Chondrocyte (in vitro differentiated cells): Measurements from ENCODE around the gene KRT39. TPM values are rescaled to one million over a fixed set of nuclear protein-coding genes. Genes with fewer than 3 reads are reported as not detected.

Experiments used
- DNase-seq: peaks from one replicate; pipeline ENCODE4 v3.0.0; 2021; ENCODE audit warnings: mixed read lengths, low spot score
- H3K27ac Mint-ChIP-seq: one replicate; pipeline ENCODE4 v1.8.0; 2021; ENCODE audit warnings: mild to moderate bottlenecking, moderate library complexity, mixed read lengths; ENCODE audit not compliant: unreplicated experiment
- H3K27me3 Mint-ChIP-seq: 2 replicates; pipeline ENCODE4 v1.8.0; 2021; ENCODE audit warnings: low read depth, mixed read lengths
- H3K36me3 Mint-ChIP-seq: 2 replicates; pipeline ENCODE4 v1.8.0; 2021; ENCODE audit warnings: low read depth, mixed read lengths
- H3K4me1 Mint-ChIP-seq: 2 replicates; pipeline ENCODE4 v1.8.0; 2021; ENCODE audit warnings: low read depth, mild to moderate bottlenecking, mixed read lengths
- H3K4me3 Mint-ChIP-seq: one replicate; pipeline ENCODE4 v1.8.0; 2021; ENCODE audit warnings: mild to moderate bottlenecking, moderate library complexity, mixed read lengths; ENCODE audit not compliant: unreplicated experiment
- H3K9me3 Mint-ChIP-seq: 2 replicates; pipeline ENCODE4 v1.8.0; 2021; ENCODE audit warnings: low read depth, mixed read lengths
- total RNA-seq: library from RNA; stranded (reverse); gene quantifications from 3 replicates; pipeline ENCODE4 v1.2.1, GENCODE V29; 2021
- TF ChIP-seq, protein P1 (sequence below): fragments of 200-600 bp; sonication (generic); IDR thresholded peaks from 2 replicates; pipeline ENCODE4 v1.5.0; 2021; ENCODE audit warnings: antibody characterized with exemption, mild to moderate bottlenecking, moderate library complexity

KRT39 gene
- total RNA-seq, 1 donor from 2014 or later = not detected

DNA sequence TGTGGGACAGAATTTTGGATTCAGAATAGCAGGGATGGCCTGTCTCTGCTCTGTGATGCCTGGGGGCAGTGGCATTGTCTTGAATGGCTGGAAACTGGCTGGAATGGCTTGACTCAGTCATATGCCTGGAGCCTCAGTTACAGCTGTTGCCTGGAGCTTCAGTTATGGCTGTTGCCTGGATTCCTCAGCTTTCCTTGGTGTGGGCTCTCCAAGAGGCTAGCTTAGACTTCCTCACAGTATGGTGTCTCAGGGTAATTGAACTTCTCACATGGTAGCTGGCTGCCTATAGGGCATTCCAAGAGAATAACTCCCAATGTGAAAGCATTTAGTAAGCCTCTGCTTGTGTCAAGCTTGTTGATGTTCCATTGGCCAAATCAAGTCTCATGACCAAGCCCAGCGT lies 50.4 kb downstream of the KRT39 start:
- H3K27me3 Mint-ChIP-seq = no peaks in the 10 kb centered on the region
- H3K36me3 Mint-ChIP-seq = no peaks in the 10 kb centered on the region
- no peak for DNase-seq
- H3K4me1 Mint-ChIP-seq = peaks cover 26% of the 10 kb centered on the region
- H3K4me3 Mint-ChIP-seq = no peak overlapping the region
- TF ChIP-seq, protein P1, sequence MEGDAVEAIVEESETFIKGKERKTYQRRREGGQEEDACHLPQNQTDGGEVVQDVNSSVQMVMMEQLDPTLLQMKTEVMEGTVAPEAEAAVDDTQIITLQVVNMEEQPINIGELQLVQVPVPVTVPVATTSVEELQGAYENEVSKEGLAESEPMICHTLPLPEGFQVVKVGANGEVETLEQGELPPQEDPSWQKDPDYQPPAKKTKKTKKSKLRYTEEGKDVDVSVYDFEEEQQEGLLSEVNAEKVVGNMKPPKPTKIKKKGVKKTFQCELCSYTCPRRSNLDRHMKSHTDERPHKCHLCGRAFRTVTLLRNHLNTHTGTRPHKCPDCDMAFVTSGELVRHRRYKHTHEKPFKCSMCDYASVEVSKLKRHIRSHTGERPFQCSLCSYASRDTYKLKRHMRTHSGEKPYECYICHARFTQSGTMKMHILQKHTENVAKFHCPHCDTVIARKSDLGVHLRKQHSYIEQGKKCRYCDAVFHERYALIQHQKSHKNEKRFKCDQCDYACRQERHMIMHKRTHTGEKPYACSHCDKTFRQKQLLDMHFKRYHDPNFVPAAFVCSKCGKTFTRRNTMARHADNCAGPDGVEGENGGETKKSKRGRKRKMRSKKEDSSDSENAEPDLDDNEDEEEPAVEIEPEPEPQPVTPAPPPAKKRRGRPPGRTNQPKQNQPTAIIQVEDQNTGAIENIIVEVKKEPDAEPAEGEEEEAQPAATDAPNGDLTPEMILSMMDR = no peak
- H3K27ac Mint-ChIP-seq = no peak overlapping the region
- H3K9me3 Mint-ChIP-seq = no peaks in the 10 kb centered on the region

DNA sequence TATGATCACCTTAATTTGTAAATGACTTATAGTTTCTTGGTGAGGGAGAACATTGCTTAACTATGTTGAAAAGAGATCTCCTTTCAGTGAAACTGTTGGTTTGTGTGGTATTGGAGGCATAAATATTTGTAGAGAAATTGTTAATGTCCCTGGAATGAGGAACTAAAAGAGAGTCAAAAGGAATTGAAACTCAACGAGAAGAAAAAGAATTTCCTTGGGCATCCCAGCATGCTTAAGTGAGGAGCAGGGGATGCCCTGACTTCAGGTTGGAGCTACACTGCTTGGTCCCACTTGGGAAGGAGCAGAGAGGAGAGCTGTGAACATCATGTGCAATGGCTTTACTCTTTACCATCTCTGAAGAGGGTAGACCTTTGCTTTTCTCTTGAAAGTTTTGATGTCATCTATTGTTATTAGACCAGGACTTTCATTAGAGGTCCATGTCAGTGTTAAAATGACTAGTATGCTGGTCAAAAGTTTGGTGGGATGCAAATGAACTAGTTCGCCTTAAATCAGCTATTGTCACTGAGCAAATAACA lies 51.0 kb downstream of the KRT39 start:
- peak overlapping the region; percentile 87 for H3K27ac Mint-ChIP-seq
- no peaks in the 10 kb centered on the region for H3K36me3 Mint-ChIP-seq
- no peaks in the 10 kb centered on the region for H3K27me3 Mint-ChIP-seq
- peaks cover 29% of the 10 kb centered on the region for H3K4me1 Mint-ChIP-seq
- no peak for DNase-seq
- no peaks in the 10 kb centered on the region for H3K9me3 Mint-ChIP-seq
- no peak overlapping the region for H3K4me3 Mint-ChIP-seq
- TF ChIP-seq, protein P1 = no peak

DNA sequence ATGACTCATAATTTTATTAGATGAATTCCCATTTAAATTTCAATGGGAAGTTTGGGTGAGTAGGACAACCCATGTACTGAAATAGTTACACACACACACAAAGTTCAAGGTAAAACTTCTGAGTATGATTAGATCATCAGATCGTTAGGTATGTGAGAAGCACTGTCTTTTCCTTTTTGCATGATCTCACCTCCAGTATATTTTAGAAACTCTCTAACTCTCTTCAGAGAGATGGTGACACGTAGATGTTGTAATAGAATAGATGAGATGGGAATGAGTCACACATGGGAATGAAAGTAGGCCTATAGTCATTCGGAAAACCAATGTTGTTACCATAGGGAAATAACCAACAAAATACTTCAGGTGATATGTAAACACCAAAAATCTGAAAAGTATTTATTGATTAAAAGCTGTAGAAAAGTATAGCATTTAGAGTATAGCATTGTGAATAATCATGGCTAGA lies 51.5 kb downstream of the KRT39 start:
- H3K4me3 Mint-ChIP-seq = no peak overlapping the region
- H3K27me3 Mint-ChIP-seq = no peaks in the 10 kb centered on the region
- no peaks in the 10 kb centered on the region for H3K9me3 Mint-ChIP-seq
- no peak for DNase-seq
- H3K36me3 Mint-ChIP-seq = no peaks in the 10 kb centered on the region
- peak overlapping the region; percentile 55 for H3K27ac Mint-ChIP-seq
- TF ChIP-seq, protein P1 = no peak
- H3K4me1 Mint-ChIP-seq = peaks cover 34% of the 10 kb centered on the region

DNA sequence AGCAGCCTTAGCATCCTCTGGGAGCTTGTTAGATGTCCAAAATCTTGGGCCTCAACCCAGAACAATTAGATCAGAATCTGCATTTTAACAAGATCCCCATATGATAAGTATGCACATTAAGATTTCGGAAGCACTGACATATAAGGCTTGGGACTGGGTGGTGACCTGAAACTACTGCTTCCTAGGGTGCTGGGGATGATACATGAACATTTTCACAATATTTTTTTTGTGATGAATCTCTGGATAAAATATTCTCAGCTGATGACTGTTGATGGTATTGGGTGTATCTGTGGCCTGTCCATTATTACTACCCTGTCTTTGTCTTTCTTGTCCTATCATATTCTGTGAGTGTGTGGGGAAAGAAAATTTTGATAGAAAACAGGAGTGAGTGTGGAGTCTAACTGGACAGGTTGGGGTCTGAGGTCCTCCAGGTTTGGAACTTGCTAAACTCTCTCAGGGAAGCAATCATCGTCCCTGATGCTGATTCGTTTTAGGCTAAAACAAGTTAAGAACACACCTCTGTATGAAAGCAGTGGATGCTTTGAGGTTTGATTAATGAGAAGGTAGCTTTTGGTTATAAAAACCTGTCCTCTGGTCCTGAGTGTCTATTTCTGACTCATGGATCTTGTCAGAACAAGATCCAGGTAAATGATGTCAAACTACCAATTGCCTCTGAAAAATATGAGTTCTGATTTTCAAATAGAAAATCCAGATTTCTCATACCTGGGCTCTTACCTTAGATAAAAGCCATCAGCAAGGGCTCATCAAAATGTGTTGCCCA lies 52.5 kb downstream of the KRT39 start:
- Mint-ChIP-seq H3K27ac (no peak overlapping the region), H3K27me3 (no peaks in the 10 kb centered on the region), H3K36me3 (no peaks in the 10 kb centered on the region), H3K4me3 (no peak overlapping the region), H3K4me1 (peaks cover 43% of the 10 kb centered on the region), H3K9me3 (no peaks in the 10 kb centered on the region)
- TF ChIP-seq, protein P1 = no peak
- no peak for DNase-seq

DNA sequence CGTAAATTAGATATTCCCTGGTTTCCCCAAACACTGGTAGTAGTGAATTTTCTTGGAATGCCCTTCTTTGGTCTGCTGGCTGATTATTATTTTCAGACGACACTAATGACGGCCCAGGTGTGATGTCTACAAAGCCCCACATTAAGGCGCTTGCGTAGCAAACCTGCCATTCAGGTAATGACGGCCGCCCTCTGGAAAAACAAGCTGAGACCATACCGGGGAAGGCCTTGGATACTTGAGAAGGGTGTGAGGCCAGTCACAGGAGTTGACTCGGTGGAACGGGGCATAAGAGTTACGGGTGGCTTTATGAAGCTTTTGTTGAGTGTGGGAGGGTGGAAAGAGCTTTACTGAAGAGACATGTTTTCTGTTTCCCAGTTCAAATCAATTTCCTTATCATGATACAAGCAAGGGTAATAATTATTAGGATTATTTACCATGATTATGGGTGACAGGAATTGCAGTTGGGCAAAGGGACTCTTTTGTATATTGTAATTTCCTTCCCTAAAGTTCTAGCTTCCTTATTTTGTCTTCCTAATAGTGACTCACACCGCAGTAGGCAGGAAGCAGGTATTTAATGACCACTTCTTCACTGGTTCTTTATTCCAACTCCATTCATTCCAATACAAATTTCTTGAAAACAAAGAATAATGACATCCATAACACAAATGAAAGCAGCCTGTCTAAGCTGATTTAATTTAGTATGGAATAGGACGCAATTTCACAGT lies 54.1 kb downstream of the KRT39 start:
- Mint-ChIP-seq H3K36me3 (no peaks in the 10 kb centered on the region), H3K27ac (no peak overlapping the region), H3K4me1 (peaks cover 48% of the 10 kb centered on the region), H3K9me3 (no peaks in the 10 kb centered on the region), H3K4me3 (no peak overlapping the region), H3K27me3 (no peaks in the 10 kb centered on the region)
- TF ChIP-seq, protein P1 = no peak
- no peak for DNase-seq
